ENCODE results near the gene ZNF506. TPM values are rescaled to one million over a fixed set of nuclear protein-coding genes. Genes with fewer than 3 reads are reported as not detected.
"Not testable (repeated sequence)": the region's sequence is repeated elsewhere in the genome, so short reads cannot be mapped to it uniquely, and the experiment has no call there.

ZNF506 gene
- 7.3 TPM for polyA plus RNA-seq (2013, experiment 1 of 2)
- polyA plus RNA-seq (2013, experiment 2 of 2), result 6.2 TPM

DNA sequence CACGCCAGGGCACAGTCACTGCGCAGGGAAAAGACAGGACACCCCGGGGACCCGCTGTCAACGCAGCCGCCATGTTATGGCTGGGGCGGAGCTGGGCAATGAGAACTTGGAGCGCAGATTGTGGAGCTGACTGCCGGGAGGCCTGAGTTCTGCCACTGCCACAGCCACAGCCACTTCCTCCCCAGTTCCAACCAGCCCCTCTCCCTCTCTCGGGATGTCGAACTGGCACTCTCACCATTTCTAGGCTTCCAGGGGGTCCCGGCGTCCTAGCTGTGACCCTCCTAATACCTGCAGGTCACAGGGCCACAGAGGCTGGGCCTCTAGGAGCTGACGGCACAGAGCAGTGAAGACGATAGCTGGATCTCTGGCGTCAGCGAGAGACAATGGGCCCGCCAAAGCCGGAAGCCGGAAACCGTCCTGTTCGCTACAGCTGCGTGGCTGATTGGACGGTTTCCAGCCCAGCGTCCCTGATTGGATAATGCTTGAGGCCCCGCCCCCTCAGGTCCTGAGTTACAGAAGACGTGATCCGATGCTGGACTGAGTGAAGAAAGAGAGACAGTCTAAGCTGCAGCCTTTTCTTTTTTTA is at the start of gene ZNF506:
ZNF506 (minus strand) TSS at position 385 of the 586 bp plus-strand sequence; CDS start at position 238, 147 bp downstream.
- H3K27ac ChIP-seq (ENCODE audit: low read depth, low read length), result peak within 1 kb of the TSS; percentile 90; the same call in 1 of the 2 replicates
- H3K9me3 ChIP-seq (ENCODE audit: insufficient read depth, low read depth, low read length), result no peaks in the 10 kb centered on the region
- H3K4me1 ChIP-seq (ENCODE audit: insufficient read depth, low read length), result 0 out of 2 replicates have a peak, but pooled peaks cover 2% of the 10 kb centered on the region
- WGBS, result 28% methylated on average over 28 of the region's 28 CpGs
- H3K36me3 ChIP-seq (ENCODE audit: insufficient read depth, low read length), result peaks cover 3% of the 10 kb centered on the region; the same call in 1 of the 2 replicates
- peak within 1 kb of the TSS; percentile 99 for H3K4me3 ChIP-seq (ENCODE audit: low read length)
- no peaks in the 10 kb centered on the region for H3K27me3 ChIP-seq (ENCODE audit: insufficient read depth, low read length)
- H3K9ac ChIP-seq (ENCODE audit: low read depth, low read length), result peak within 1 kb of the TSS; percentile 95

DNA sequence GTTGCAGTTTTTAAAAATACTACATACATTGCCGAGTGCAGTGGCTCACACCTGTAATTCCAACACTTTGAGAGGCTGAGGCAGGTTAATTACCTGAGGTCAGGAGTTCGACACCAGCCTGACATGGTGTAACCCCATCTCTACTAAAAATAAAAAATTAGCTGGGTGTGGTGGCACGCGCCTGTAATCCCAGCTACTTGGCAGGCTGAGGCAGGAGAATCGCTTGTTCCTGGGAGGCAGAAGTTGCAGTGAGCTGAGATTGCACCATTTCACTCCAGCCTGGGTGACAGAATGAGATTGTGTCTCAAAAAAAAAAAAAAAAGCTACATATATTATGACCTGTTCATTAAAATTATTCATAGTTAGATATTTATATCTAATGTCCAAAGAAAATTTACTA is 48.5 kb upstream of the ZNF506 start:
- H3K27ac ChIP-seq (ENCODE audit: low read depth, low read length); H3K4me1 ChIP-seq (ENCODE audit: insufficient read depth, low read length); H3K9me3 ChIP-seq (ENCODE audit: insufficient read depth, low read depth, low read length); H3K4me3 ChIP-seq (ENCODE audit: low read length); H3K9ac ChIP-seq (ENCODE audit: low read depth, low read length); H3K27me3 ChIP-seq (ENCODE audit: insufficient read depth, low read length): not testable (repeated sequence)
- H3K36me3 ChIP-seq (ENCODE audit: insufficient read depth, low read length), result peaks cover 43% of the 10 kb centered on the region
- WGBS, result 78% methylated on average over 5 of the region's 5 CpGs

DNA sequence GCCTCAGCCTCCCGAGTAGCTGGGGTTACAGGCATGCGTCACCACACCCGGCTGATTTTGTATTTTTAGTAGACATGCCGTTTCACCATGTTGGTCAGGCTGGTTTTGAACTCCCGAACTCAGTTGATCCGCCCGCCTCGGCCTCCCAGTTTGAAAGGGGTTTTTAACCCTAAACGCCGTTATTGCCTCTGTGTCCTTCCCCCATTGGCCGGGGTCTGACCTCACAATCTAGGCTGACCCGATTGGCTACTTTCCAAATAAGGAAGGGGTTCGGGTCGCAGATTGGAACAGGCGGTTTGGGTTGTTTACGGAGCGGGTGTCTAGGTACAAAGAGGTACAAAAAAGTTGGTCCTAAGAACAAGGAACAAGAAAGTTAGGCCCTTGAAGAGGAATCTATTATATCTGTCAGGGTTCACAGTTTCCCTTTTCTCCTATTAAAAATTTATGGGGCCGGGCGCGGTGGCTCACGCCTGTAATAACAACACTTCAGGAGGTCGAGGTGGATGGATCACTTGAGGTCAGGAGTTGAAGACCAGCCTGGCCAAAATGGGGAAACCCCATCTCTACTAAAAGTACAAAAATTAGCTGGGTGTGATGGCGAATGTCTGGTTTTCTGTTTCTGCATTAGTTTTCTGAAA is 45.2 kb upstream of the ZNF506 start:
- Histone ChIP-seq H3K9me3 (ENCODE audit: insufficient read depth, low read depth, low read length) (no peaks in the 10 kb centered on the region), H3K36me3 (ENCODE audit: insufficient read depth, low read length) (peaks cover 16% of the 10 kb centered on the region; the same call in 1 of the 2 replicates), H3K4me1 (ENCODE audit: insufficient read depth, low read length) (no peaks in the 10 kb centered on the region; the same call in none of the 2 replicates), H3K9ac (ENCODE audit: low read depth, low read length) (peak overlapping the region; percentile 100), H3K27me3 (ENCODE audit: insufficient read depth, low read length) (no peaks in the 10 kb centered on the region), H3K27ac (ENCODE audit: low read depth, low read length) (peak overlapping the region; percentile 100), H3K4me3 (ENCODE audit: low read length) (peak overlapping the region; percentile 89)
- WGBS, result 8% methylated on average over 23 of the region's 23 CpGs

DNA sequence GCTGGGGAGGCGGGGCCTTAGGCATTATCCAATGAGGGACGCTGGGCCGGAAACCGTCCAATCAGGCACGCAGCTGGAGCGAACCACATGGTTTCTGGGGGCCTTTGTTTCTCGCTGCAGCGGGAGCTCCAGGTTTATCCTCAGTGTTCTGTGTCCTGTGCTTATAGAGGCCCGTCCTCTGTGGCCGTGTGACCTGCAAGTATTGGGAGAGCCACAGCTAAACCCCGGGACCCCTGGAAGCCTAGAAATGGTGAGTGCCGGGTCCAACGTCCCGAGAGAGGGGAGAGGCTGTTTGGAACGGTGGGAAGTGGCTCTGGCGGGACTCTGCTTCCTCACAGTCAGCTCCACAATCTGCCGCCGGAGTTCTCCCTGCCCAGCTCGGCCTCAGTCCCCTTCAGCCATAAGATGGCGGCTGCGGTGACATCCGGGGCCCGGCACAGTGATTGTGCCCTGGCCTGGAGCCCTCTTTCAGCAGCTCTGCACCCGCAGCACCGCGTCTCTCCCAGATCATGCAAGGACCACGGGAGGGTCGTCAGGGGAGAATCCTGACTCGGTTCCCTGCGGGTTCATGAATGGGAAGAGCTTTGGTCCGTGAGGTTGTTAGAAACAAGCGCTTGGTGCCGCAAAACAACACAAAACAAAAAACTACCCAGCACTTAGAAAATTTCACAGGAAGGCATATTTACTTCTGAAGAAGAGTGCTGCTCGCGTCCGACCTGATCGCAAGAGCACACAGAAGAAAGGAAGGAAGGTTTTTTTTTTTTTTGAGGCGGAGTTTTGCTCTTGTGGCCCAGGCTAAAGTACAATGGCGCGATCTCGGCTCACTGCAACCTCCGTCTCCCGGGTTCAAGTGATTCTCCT is 44.4 kb upstream of the ZNF506 start, which contains the start of gene ZNF253:
ZNF253 (plus strand) TSS at position 133 of the 861 bp plus-strand sequence; CDS start at position 248, 115 bp downstream.
- Histone ChIP-seq H3K9ac (ENCODE audit: low read depth, low read length) (peak within 1 kb of the TSS; percentile 100), H3K27ac (ENCODE audit: low read depth, low read length) (peak within 1 kb of the TSS; percentile 100), H3K9me3 (ENCODE audit: insufficient read depth, low read depth, low read length) (no peaks in the 10 kb centered on the region), H3K27me3 (ENCODE audit: insufficient read depth, low read length) (no peaks in the 10 kb centered on the region), H3K4me1 (ENCODE audit: insufficient read depth, low read length) (no peaks in the 10 kb centered on the region; the same call in none of the 2 replicates), H3K36me3 (ENCODE audit: insufficient read depth, low read length) (0 out of 2 replicates have a peak, but pooled peaks cover 9% of the 10 kb centered on the region), H3K4me3 (ENCODE audit: low read length) (peak within 1 kb of the TSS; percentile 89)
- 2% methylated on average over 42 of the region's 43 CpGs for WGBS

- Histone ChIP-seq H3K27me3 (ENCODE audit: insufficient read depth, low read length) (no peaks in the 10 kb centered on the region), H3K9ac (ENCODE audit: low read depth, low read length) (peak overlapping the region; percentile 83), H3K4me1 (ENCODE audit: insufficient read depth, low read length) (no peaks in the 10 kb centered on the region), H3K27ac (ENCODE audit: low read depth, low read length) (no peak overlapping the region), H3K9me3 (ENCODE audit: insufficient read depth, low read depth, low read length) (no peaks in the 10 kb centered on the region), H3K36me3 (ENCODE audit: insufficient read depth, low read length) (peaks cover 13% of the 10 kb centered on the region; the same call in 1 of the 2 replicates), H3K4me3 (ENCODE audit: low read length) (peak overlapping the region; percentile 73)
- 93% methylated on average over 29 of the region's 29 CpGs for WGBS
Observed at GRCh38 chr19:19860756-19861390, 39.3 kb upstream of the ZNF506 start.

DNA sequence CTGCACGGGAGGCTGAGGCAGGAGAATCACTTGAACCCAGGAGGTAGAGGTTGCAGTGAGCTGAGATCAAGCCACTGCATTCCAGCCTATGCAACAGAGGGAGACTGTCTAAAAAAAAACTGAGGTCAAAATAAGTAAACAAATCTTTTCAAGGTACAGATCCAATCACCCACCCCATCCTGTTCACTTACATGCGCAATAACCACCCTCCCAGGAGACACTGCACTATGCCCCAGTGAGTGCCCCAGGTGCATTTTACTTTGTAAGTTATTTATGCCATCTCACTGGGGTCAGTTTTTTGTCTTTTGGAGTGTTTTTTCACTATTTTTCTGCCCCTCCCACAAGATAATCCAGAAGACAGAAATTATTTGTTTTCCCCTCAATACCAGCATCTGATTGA is 37.2 kb upstream of the ZNF506 start:
- Histone ChIP-seq H3K9ac (ENCODE audit: low read depth, low read length) (no peak overlapping the region), H3K4me1 (ENCODE audit: insufficient read depth, low read length) (no peaks in the 10 kb centered on the region), H3K9me3 (ENCODE audit: insufficient read depth, low read depth, low read length) (no peaks in the 10 kb centered on the region), H3K4me3 (ENCODE audit: low read length) (no peak overlapping the region), H3K27ac (ENCODE audit: low read depth, low read length) (no peak overlapping the region), H3K36me3 (ENCODE audit: insufficient read depth, low read length) (peaks cover 13% of the 10 kb centered on the region; the same call in 1 of the 2 replicates), H3K27me3 (ENCODE audit: insufficient read depth, low read length) (no peaks in the 10 kb centered on the region)
- 86% methylated on average over 2 of the region's 2 CpGs for WGBS

DNA sequence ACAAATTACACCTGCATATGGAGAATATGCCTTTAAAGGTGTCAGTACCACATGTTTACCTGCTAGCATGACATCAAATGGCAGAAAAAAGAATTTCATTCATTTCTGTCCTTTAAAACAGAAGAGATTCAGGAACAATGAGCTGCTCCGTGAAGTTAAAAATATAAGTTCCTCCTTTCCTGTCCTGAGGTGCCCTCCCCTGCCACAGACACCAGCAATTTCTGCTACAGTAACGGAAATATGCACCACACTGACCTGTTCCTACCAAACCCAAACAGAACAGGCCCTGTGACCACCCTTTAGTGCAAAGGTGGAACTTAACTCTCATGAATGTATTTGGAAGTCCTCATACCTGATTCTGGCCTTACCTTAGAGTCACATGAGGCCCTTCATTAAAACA is 30.2 kb upstream of the ZNF506 start:
- 87% methylated on average over 2 of the region's 2 CpGs for WGBS
- not testable (repeated sequence) for H3K27me3 ChIP-seq (ENCODE audit: insufficient read depth, low read length); H3K36me3 ChIP-seq (ENCODE audit: insufficient read depth, low read length)

GRCh38 chr19:19849056-19849455 is 27.5 kb upstream of the ZNF506 start:
- Histone ChIP-seq H3K4me1 (ENCODE audit: insufficient read depth, low read length) (no peaks in the 10 kb centered on the region), H3K9me3 (ENCODE audit: insufficient read depth, low read depth, low read length) (peaks cover 4% of the 10 kb centered on the region; the same call in 1 of the 2 replicates)

More for the DNA sequence above, 30.2 kb upstream of the ZNF506 start:
- H3K27ac ChIP-seq (ENCODE audit: low read depth, low read length); H3K9me3 ChIP-seq (ENCODE audit: insufficient read depth, low read depth, low read length); H3K4me1 ChIP-seq (ENCODE audit: insufficient read depth, low read length); H3K9ac ChIP-seq (ENCODE audit: low read depth, low read length); H3K4me3 ChIP-seq (ENCODE audit: low read length): not testable (repeated sequence)

GRCh38 chr19:19847781-19848180 is 26.2 kb upstream of the ZNF506 start:
- Histone ChIP-seq H3K9ac (ENCODE audit: low read depth, low read length) (no peak overlapping the region), H3K27ac (ENCODE audit: low read depth, low read length) (no peak overlapping the region), H3K4me3 (ENCODE audit: low read length) (no peak overlapping the region), H3K36me3 (ENCODE audit: insufficient read depth, low read length) (peaks cover 3% of the 10 kb centered on the region; the same call in 1 of the 2 replicates), H3K4me1 (ENCODE audit: insufficient read depth, low read length) (no peaks in the 10 kb centered on the region), H3K9me3 (ENCODE audit: insufficient read depth, low read depth, low read length) (peaks cover 17% of the 10 kb centered on the region; the same call in 1 of the 2 replicates), H3K27me3 (ENCODE audit: insufficient read depth, low read length) (no peaks in the 10 kb centered on the region)
- 94% methylated on average over 12 of the region's 12 CpGs for WGBS

More at GRCh38 chr19:19849056-19849455, 27.5 kb upstream of the ZNF506 start:
- WGBS, result 85% methylated on average over 5 of the region's 6 CpGs
- H3K27ac ChIP-seq (ENCODE audit: low read depth, low read length), result no peak overlapping the region
- no peaks in the 10 kb centered on the region for H3K27me3 ChIP-seq (ENCODE audit: insufficient read depth, low read length)
- H3K4me3 ChIP-seq (ENCODE audit: low read length), result no peak overlapping the region
- no peak overlapping the region for H3K9ac ChIP-seq (ENCODE audit: low read depth, low read length)
- no peaks in the 10 kb centered on the region for H3K36me3 ChIP-seq (ENCODE audit: insufficient read depth, low read length)

DNA sequence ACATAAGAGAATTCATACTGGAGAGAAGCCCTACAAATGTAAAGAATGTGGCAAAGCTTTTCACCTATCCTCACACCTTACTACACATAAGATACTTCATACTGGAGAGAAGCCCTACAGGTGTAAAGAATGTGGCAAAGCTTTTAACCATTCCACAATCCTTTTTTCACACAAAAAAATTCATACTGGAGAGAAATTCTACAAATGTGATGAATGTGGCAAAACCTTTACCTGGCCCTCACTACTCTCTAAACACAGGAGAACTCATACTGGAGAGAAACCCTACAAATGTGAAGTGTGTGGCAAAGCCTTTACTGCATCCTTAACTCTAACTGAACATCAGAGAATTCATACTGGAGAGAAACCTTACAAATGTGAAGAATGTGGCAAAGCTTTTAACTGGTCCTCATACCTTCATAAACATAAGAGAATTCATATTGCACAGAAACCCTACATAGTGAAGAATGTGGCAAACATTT is 14.0 kb upstream of the ZNF506 start:
- Histone ChIP-seq H3K9ac (ENCODE audit: low read depth, low read length) (no peak overlapping the region), H3K9me3 (ENCODE audit: insufficient read depth, low read depth, low read length) (peaks cover 74% of the 10 kb centered on the region), H3K27me3 (ENCODE audit: insufficient read depth, low read length) (no peaks in the 10 kb centered on the region), H3K4me3 (ENCODE audit: low read length) (no peak overlapping the region), H3K36me3 (ENCODE audit: insufficient read depth, low read length) (no peaks in the 10 kb centered on the region), H3K27ac (ENCODE audit: low read depth, low read length) (no peak overlapping the region), H3K4me1 (ENCODE audit: insufficient read depth, low read length) (no peaks in the 10 kb centered on the region)
